GM19035 (cell line): ENCODE measurements around the gene LBH.

Experiments
- ATAC-seq: cut with Tn5 transposase; IDR thresholded peaks from one replicate; pipeline ENCODE4 v1.9.1; 2021; ENCODE audit not compliant: unreplicated experiment

LBH gene

DNA sequence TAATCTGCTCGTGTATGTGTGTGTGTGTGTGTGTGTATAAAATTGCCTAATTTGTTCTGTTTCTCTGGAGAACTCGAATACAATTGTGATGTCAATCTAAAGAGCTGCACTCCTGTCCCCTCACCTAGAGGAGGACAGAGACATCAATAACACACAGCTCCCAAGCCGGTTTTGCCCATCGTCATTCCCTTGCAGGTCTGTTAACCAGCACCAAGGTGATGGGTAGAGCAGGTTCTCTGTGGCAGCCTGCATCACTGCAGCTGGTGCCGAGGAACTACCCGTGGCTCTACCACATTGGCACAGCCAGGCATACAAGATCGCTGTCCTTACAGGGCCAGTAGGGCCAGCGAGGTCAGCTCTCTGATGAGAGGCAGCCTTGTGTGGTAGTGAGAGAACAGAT, 41.0 kb downstream of the LBH start:
- ATAC-seq = no peak

DNA sequence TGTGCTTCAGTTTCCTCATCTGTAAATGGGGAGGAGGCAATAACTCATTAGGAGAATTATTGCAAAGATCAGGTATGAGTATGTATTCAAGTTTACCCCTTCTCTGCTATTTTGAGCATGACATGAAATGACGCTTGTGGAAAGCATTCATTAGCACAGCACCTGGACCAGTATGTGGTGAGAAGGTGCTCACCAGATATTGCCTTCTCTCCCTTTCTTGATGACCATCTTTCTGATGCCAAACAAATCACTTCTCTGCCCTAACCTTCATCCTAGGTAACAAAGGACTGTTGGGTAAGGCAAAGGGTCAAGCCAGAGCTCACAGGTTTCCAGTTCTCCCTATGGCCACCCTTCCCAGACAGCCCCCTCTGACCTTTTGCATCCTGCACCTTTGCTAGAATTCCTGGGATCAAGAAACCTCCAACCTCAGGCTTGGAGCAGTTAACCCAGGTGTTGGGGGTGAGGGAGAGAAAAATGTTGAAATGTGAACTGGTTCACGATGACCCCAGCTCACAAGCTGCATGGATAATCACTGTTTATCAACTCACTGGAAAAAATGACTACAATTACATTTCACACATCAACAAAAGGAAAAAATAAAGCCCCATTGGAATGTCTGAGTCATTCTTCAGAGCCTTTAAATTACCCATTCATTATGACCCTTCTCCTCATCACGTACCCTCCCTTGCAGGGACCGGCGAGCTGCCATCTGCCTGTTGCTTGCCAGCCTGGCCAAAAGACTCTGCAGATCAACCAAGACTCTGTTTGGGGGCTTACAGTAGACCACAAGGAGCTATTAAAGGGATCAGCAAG, 41.6 kb downstream of the LBH start:
- no peak for ATAC-seq

DNA sequence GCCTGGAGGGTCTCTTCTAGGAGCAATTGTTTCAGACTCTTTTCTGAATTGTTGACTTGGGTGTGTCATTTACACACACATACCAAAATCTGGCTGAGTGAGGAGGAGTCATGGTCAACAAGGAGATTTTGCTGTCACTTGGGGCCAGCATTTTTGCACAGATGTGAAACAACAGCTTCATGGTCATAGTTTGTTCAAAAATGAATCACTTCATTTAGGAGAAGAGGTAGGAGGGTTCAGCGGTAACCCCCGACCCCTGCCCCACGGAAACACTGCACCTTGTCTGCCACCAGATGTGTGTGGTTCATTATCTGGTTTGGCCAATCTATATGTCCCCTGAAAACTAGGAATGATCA, 42.2 kb downstream of the LBH start:
- no peak for ATAC-seq

DNA sequence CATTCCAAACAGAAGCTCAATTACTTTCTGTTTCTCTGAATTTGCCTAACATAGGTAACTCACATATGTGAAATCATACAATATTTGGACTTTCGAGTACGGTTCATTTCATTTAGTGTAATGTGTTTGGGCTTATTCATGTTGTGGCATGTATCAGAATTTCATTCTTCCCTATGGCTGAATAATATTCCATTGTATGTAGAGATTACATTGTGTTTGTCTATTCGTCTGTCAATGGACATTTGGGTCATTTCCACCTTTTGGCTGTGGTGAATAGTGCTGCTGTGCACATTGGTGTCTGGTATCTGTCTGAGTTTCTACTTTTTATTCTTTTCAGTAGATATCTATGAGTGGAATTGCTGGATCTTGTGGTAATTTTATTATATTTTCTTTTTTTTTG, 43.9 kb downstream of the LBH start:
- ATAC-seq = no peak

DNA sequence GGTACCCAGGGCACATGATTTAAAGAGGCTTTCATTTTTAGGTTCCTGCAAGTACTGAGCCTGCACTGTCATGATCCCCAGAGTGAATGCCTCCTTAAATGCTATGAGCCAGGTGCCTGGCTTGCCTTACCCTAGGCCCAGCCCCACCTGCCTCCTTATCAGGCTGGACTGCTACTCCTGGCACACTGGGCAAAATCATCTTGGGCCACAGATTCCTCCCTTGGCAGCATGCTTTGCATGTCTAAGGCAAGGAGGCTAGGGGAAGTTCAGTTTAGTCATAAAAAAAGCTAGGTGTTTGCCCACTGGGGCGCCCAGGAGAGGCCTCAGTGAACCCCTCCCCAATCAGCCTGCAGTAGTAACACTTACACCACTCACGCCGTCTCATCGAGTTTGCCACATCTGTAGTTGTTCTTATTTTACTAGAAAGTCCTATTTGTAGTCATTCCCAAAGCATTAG, 45.1 kb downstream of the LBH start:
- no peak for ATAC-seq

DNA sequence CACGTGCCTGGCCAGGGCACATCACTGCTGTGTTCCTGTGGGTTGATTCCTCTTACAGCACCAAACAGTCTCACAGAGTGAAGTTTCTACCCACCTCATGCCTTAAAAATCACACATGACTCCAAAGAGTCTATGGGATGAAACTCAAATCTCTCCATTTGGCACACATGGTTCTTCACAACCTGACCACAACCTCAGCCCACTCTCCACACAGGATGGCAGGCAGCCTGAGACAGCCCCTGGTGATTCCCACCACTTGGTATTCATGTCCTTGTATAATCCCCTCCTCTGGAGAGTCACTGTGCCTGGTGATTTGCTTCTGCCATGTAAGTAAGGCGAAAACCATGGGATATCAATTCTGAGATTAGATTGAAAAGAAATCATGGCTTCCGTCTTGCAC, 46.2 kb downstream of the LBH start:
- ATAC-seq = no peak

DNA sequence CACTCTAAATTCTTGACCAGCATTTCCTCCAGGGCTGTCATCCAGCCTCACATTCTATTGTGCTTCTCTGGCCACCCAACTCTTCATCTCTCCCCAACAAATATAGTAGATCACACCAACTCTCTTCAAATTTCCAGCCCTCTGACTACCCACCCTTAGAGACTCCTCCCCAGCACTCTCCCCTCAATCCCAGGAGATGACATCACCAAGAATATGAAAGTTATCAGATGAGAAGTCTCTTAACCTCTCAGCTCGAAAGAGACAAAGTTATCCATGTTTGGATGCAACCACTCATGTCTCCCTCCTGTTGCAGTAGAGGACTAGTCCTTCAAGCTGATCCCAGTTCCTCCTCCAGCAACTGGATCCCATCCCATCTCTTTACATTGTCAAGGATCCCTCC, 47.1 kb downstream of the LBH start:
- no peak for ATAC-seq

DNA sequence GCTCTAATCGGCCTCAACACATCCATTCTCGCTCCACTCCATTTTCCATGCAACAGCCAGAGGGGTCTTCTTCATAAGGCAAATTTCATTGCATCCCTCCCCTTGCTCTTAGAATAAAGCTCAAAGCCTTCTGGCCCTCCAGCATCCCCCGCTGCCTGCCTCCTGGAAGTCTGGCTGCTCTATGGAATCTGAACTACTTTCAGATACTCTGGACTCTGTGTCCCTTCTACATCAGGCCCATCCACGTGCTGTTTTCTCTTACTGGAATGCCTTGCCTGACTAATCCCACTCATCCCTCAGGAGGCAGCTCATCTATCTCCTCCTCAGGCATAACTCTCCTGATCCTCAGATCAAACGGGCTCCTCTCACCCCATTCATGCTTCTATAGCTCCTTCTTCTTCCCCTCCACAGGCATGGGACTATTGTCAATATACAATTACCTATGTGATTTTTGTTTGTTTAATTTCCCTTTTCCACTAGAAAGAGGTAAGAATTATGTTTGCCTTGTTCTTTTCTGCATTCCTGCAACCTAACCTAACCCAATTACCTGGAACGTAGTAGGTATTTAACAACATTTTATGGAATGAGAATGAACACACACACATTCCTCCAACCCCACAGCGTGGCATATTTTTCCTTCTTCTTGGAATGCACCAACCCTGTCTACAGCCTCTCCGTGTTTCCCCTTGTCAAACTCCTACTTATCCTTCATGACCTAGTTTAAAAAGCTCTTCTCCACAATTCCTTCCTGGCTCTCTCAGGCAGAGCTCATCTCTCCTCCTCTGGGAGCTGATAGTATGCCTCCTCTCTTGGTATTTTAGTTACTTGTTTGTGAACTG, 49.5 kb downstream of the LBH start:
- ATAC-seq = no peak

DNA sequence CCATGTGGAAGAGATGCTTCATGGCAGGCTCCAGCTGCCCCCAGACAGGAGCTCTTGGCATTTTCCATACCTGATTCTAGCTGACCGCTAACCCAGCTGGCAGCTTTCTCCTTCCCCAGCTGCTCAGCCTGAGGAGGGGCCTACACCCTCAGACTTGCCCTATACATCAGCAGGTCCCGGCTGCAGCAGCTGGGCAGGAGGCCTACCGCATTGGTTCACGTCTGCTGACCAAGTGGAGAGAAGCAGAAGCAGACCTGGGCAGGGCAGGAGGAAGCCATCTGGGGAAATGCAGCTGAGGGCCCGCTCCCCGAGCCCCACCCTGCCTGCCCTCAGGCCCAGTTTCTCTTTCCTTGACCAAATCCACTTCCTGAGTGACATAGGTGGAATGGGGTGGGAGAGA, 50.7 kb downstream of the LBH start:
- ATAC-seq = no peak

DNA sequence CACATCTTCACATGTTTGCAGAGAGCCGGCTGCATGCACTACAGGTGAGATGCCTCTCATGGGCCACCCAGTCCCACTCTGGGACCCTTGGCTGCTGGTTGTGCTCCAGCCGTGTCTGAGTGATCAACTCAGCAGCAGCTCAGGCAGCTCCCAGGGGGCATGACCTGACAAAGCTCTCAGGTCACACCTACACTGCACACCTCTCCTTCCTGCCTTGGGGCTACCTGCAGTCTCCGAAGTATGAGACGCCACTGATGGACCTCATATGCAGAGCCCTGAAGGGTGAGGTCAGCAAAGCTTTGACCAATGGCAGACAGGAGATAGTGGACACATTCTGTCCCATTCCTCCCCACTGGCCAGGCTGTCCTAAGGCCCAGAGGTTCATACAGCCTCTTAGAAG, 51.4 kb downstream of the LBH start:
- ATAC-seq = no peak

DNA sequence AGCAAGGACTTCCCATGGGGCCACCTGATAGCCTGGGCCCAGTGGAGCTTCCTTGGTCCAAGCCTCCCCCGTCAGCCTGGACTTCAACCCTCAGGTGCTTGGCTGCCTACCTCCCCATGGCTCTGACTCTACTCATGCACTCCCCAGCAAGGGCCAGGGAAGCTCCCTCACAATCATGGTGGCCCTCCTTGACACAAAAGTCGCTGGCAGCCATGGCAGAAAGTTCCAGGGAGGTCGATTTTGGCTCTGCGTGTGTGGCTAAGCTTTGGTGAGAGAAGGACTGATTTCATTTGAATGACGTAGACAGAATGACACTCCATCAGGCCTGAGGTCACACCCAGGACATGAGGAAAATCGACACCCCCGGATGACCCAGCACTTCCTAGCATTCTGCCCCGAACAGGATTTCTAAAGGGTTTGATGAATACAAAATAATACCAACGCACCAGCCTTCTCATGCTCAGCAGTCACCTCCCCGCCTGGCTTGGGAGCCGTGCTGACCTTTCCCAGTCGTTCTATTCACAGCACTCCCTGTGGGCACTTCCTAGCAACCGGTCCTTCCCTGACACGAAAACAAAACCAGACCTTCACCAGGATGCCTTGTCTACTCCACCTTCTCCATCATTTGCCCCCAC, 52.7 kb downstream of the LBH start:
- no peak for ATAC-seq

DNA sequence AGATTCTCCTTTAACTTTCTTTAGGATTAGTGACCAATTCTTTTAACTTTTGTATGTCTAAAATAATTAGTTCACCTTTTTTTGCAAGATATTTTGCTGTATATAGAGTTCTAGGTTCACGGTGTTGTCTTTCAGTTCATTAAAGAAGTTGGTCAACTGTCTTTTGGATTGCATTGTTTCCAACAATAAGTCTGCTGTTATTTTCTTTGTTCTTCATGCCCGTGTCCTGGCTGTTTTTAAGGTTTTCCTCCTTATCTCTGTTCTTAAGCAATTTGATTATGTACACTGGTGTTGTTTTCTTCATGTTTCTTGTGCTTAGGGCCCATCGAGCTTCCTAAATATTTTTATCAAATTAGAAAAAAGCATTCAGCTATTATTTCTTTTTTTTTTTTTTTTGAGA, 54.4 kb downstream of the LBH start:
- no peak for ATAC-seq

DNA sequence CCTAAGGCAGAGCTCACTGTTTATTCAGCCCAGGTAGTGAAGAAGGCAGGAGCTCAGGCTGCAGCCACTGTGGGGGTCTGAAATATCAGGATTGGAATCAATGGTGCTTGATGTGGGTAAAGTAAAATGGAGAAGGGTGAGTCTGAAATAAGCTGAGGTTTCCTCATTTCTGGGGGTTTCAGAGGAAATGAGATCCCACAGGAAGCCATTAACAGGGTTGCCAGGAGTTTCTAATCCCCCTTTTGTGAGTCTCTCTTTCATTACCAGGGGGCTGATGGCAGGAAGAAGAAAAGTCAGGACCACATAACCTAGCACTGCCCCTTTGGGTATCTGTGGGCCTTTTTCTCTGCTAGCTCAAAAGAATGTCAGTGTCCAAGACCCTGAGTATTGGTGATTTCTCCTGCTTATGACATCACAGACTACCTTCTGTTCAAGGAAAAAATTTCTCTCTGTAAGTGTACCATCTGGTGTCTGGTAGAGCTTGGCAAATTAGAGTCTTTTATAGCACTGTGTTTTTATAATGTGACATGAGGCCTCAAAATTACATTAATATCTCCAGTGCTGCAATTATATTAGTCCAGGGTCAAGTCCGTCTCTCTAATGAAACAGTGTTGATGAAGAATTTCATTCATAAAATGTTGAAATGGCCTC, 56.0 kb downstream of the LBH start:
- ATAC-seq = peak; percentile 10

DNA sequence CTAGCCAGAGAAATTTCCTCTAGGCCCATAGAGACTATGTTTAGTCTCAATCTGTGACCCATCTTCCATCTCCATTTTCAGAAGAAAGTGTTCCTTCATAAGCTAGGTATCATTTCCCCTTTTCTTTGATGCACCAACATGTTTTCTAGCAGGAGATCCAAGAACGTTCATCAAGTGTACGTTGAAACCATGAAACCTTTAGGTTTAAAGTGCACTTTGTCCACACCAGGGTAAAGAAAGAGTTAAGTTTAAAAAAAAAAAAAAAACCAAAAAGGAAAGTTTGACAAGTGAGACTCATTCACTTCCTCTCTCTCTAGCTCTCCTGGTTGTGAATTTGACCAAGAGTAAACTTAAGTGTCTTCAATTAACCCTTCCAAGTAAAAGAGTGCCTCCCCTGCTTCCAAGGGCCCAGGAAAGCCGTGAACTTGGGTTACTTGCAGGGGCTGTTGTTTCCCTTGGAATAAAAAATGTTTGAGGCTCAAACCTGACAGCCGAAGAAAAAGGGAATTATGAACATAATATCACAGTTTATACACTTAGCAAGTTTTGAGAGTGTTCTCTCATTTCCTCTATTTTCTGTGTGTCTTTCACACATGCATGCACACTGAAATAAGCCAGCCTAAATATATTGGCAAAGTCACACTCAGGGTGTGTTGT, 56.7 kb downstream of the LBH start:
- ATAC-seq = peak; percentile 61

DNA sequence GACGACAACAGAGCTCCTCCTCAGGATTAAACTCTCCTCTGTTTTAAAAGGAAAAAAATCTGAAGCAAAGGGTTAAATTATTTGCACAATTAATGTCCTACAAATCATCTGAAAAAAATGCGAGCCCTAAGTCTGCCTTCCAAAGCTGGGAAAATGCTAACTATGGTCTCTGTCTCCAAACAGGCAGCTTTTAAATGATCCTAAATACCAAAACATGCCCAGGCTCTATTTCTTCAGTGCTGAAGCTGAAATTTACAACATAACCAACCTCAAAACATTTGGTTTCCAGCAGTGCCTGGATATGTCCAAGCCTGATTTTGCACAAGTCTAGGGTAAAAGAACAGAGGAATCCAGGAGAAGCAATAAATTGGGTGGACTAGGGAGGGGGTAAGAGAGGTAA, 57.2 kb downstream of the LBH start:
- no peak for ATAC-seq

DNA sequence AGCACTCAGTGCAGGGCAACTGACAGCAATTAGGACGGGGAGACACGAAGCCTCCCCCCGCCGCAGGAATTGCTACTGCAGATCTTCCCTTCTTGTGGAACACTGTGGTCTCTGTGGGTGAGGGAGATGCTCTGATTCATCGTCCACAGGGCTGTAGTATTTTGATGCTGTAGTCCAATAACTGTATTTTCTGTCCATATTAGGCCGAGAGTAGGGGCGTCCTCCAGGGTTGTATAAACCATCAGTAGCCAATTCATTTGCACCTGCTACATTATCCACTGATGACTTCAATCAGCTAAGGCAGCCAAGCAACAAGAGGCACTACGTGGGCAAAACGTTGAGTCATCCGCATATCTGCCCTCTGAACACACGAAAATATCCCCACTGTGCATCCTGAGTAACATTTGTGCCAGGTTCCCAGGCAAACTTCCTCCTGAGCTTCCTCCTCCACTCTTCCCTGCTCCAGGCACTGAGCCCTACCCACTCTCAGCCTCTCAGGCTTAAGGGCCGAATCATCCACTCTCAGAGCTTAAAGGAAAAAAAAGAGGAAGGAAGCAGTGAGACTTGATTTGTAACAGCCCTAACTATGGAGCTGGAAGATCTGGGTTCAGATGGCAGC, 62.1 kb downstream of the LBH start:
- ATAC-seq = no peak

DNA sequence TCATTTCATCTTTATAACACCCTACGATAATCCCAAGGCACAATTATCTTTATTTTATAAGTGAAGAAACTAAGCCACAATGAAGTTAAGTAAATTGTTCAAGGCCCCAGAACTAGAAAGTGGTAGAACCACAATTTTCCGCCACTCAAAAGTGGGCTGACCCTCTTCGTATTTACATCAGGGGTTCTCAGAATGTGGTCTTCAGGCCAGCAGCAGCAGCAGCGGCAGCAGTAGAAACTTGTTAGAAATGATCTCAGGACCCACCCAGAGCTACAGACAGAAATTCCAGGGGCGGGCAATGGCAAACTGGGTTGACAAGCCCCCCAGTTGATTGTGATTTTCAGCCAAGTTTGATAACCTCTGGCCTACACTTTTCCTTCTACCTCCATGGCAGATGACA, 62.8 kb downstream of the LBH start:
- ATAC-seq = no peak

DNA sequence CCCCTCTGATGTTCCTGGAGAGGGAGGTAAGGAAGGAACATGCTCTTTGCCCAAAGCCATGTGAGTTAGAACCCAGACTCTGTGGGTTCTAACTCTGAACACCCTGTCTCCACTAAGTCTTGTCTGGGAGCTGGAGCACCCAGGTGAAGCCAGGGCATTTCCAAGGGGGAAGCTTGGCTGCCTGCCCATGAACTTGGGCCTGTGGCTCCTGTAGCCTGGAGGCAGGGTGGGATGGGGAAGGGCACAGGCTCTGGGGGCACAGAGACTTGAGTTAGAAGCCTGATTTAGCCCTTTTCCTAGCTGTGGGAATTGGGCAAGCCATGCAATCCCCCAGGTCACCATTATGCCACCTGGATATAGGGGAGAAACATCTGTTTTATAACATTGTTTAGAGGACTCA, 65.2 kb downstream of the LBH start:
- ATAC-seq = no peak

DNA sequence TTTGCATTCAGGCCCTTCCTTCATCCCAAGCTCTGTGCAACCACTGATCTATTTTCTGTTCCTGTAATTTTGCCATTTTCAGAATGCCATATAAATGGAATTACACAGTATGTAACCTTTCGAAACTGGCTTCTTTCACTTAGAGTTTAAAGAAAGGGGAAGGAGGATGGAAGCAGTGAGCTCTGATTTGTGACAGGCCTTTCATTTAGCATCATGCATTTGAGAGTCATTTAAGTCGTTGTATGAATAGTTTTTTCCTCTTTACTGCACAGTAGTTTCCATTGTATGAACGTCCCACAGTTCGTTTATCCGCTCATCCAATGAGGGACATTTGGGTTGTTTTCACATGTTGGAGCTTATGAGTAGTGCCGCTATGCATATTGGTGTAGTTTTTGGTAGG, 67.0 kb downstream of the LBH start:
- ATAC-seq = no peak

DNA sequence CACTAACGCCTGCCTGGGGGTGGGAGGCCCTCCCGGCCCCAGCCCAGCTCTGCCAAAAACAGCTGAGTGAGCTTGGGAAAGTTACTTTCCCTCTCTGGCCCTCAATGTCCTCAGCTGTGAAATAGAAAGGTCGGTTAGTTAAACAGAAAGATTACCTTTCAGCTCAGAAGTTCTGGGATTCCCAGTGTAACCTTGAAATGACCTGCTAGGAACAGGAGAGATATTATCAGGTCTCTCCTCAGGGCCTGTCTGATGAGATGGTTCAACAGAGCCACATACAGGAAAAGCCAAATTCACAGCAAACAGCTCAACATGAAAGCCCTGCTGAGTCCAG, 68.8 kb downstream of the LBH start:
- no peak for ATAC-seq
